Activated CD4-positive, alpha-beta T cell treated with anti-CD3 and anti-CD28 coated beads, Interleukin-2, amount 50 U/mL, for 1 hour (primary cell): Measurements from ENCODE around the gene VWF.
"Not testable (repeated sequence)": the region's sequence is repeated elsewhere in the genome, so short reads cannot be mapped to it uniquely, and the experiment has no call there.

ENCODE experiments used
- DNase-seq: peaks from one replicate; pipeline ENCODE4 v3.0.0-alpha.2; 2020

Gene VWF

DNA sequence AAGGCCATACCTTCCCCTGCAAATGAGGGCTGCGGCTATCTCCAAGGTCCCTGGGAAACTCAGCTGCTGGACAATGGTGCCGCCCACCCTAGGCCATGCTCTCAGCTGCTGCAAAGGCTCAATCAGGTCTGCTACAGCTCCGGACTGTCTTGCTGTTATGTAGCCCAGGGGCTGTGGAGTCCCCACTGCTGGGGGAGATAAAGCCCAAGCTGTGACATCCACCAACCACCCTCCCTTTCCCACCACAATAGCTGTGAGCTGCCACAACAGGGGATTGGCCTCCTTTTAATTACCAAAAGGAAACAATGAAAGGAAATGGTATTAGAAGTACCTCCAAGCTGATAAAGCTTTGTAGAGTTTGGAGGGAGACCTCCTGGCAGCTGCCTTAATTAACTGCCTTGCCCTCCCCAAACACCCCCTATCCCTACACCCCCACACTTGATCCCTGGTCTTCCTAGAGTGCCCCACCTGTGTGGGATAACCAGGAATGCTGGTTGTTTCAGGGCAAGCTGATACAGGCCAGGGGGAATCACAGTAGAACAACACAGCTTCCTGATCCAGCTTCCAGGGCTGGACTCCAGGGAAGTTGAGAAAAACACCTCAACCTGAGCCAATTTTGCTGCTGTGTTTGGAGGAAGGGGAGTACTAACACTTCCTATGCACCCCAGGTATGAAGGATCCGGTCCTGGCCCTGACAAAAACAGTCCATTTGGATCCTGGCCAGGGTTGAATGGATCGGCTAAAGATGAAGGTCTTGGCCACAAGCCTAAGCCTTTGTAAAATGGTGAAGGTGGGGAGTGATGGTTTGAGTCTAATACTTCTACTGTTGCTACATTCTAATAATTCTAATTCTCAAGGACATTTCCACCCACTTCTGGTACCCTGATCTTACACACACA lies at the start of gene VWF:
TSS of gene VWF (minus strand) at position 260 of the 899 bp plus-strand sequence. CDS start 1,474 bp downstream, outside the sequence.
- DNase-seq = no peak

DNA sequence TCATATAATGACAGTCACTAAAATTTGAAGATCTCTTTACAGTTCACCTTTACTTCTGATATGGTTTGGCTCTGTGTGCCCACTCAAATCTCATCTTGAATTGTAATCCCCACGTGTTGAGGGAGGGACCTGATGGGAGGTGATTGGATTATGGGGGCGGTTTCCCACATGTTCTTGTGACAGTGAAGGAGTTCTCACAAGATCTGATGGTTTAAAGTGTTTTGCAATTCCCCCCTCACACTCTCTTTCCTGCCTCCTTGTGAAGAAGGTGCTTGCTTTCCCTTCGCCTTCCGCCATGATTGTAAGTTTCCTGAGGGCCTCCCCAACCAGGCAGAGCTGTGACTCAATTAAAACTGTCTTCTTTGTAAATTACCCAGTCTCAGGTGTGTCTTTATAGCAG lies 48.4 kb upstream of the VWF start:
- DNase-seq = no peak

DNA sequence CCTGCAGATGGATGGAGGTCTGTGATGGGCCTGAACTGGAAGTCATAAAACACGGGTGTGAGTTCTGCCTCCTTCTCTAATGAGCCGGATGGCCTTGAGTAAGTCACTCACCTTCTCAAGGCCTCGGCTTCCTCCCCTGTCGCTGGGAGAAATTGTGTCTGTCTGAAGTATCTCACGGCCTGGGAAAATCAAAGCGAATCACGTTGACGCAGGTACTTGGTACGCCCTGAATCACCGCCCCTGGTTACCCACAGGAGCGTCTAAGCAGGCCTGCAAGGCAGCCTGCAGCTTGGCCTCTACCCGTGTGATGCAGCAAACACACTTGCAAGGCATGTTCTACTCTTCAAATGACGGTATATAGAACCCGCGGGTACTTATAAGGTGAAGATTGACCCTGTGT lies 47.6 kb upstream of the VWF start:
- DNase-seq = no peak

DNA sequence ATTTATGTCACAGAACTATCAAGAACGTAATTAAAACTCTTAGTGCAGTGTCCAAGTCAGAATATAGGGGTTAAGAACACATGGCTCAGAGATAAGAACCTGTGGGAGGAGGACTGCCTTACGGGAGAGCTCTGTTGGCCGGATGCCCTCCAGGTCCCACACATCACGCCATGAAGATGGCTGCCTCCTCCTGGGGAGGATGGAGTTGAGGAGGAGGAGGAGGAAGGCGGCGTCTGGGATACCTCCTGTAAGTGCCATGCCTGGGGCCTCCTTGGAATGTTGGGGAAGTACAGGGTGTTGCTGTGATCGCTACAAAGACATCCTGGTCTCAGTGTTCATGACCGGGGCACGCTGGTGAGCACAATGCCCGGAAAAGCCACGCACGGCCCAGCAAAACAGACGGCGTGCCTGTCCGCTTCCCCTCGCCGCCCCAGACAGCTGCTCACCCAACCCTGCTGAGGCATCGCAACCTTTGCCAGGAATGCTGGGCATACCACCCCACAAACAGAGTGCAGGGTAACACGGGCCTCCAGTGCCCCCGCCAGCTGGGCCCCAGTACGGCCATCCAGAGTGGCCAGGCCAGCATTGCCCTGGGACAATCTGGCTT lies 47.0 kb upstream of the VWF start:
- no peak for DNase-seq

DNA sequence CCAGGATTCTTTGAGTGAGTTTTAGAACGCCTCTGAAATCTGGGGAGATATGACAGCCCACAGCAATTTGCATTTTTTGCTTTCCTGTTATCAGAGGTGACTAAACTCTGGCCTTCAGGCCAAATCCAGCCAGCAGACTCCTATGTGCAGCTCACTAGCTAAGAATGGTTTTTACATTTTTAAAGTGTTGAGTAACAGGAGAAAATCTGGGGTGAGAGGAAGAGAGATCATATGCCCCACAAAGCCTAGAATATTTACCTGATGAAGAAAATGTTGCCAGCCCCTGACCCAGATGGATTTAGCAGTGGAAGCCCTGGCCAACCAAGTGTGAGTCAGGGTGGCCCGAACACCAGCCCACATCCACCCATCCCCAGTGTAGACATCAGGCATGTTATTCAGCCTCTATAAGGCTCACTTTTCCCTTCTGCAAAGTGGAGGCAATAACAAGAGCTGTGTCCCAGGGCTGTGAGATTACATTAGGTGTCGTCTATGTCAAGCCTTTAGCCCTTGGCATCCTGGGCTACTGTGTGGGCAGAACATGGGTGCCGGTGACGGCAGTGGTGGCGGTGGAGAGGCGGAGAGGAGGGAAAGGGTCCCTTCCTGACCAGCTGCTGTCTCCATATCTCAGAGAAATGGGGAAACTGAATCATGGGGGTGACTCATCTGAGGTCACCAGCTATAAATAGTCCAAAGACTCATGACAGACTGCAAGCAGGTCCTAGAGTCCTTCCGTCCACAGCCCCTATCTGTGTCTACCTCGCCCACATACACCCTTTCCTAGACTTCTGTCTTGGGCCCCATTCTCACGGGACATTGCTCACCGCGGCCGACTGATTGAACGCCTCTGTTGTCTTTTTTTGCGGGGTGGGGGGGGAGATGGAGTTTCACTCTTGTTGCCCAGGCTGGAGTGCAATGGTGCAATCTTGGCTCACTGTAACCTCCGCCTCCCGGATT lies 43.1 kb upstream of the VWF start:
- no peak for DNase-seq

DNA sequence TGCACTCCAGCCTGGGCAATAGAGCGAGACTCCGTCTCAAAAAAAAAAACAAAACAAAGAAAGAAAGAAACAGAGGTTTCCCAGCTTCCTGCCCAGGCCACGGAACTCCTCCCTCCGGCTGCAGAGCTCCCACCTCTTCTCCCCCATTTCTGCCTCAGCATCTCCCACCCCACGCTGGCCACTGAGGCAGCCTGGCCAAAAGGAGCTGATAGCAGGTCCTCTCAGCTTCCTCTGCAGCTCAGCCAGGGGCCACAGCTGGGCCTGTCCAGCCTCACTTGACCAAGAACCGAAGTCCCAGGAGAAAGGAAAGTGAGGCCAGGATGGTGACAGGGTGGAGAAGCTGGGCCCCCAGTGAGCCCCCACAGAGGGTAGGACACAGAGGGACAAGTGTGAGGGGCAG lies 42.3 kb upstream of the VWF start:
- DNase-seq = no peak

DNA sequence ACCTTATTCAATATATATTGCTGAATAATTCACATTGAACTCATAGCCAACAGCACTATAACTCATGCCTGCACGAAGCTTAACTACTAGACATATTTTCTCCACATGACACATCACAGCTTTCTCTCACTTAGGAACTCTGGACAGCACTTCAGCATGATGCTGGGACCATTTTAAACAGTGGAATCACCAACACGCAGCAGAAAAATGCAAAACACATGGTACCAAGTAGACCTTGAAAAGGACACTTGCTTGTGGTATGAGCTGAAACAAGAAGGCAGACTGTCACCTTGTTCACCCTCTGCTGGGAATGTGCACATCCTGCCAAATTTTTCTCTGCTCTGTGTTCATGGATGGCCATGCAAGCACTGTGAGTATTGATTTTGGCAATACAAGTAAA lies 40.9 kb upstream of the VWF start:
- no peak for DNase-seq

DNA sequence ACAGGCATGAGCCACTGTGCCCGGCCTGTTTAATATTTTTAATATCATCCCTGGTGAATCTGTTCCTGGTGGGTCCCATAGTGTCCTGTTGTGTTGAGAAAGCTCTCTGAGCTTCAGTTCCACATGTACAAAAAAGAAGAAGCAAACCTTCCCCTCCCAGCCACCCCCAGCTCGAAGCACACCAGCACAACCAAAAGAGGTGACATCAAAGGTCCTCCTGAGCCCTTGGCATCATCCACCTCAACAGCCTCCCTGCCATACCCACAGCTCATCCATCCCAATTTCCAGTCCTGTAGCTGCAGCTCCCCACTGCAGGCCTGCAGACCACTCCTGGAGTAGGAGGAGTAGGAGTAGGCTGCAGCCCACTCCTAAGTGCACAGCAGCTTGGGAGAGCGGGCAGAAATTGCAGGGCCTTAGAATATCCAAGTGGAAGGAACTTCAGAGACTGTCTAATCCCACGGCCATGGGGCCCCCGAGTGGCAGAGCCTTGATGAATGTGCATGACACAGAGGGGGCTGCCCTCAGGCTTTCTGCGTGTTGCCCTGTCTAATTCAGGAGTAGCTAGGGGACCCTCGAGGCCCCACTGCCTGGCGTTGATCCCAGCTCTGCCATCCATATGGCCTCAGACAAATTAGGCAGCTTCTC lies 39.1 kb upstream of the VWF start:
- DNase-seq = no peak

DNA sequence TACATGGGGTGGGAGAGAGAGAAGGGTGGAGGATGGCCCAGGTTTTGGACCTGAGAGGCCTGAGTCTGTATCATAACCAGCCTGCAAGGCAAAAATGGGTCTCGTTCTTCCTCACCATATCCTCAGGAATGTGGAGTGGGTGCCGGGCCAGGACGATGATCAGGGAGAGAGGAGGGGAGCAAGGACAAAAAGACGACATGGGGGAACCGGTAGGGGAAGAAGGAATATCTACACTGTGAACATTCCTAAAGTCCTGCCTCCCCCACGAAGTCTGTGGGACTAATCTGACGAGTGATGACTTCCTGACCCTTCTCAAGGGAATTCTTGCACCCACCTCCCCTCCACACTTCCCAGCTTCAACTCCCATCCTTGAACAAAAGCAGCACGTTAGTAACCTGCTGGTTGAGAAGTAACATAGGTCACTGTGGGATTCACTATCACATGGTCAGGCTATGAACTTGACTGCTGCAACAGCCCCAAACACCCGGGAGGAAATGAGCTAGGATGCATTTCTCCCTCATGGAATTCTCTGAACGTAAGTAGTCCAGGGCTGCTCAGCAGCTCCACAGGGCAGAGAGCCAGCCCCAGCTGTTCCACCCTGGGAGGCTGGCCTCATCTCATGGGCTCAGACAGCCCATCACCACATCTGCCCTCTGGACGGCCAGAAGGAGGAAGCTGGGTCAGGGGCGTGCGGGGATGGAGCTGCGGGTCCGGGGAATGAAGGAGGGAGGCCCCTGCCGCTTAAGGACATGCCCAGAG lies 36.8 kb upstream of the VWF start:
- DNase-seq = no peak

DNA sequence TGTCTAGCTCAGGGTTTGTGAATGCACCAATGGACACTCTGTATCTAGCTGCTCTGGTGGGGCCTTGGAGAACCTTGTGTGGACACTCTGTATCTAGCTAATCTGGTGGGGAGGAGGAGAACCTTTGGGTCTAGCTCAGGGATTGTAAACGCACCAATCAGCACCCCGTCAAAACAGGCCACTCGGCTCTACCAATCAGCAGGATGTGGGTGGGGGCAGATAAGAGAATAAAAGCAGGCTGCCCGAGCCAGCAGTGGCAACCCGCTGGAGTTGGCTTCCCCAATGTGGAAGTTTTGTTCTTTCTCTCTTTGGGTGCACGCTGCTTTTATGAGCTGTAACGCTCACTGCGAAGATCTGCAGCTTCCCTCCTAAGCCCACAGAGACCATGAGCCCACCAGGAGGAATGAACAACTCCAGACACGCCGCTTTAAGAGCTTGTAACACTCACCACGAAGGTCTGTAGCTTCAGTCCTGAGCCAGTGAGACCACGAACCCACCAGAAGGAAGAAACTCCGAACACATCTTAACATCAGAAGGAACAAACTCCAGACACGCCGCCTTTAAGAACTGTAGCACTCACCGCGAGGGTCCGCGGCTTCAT lies 35.7 kb upstream of the VWF start:
- not testable (repeated sequence) for DNase-seq

GRCh38 chr12:6159166-6160011 lies 34.9 kb upstream of the VWF start:
- not testable (repeated sequence) for DNase-seq

GRCh38 chr12:6158749-6159148 lies 34.3 kb upstream of the VWF start:
- DNase-seq = no peak

- DNase-seq = no peak
Measured at GRCh38 chr12:6158255-6158654, 33.8 kb upstream of the VWF start.

- DNase-seq = no peak
Measured at GRCh38 chr12:6157482-6157881, 33.0 kb upstream of the VWF start.

DNA sequence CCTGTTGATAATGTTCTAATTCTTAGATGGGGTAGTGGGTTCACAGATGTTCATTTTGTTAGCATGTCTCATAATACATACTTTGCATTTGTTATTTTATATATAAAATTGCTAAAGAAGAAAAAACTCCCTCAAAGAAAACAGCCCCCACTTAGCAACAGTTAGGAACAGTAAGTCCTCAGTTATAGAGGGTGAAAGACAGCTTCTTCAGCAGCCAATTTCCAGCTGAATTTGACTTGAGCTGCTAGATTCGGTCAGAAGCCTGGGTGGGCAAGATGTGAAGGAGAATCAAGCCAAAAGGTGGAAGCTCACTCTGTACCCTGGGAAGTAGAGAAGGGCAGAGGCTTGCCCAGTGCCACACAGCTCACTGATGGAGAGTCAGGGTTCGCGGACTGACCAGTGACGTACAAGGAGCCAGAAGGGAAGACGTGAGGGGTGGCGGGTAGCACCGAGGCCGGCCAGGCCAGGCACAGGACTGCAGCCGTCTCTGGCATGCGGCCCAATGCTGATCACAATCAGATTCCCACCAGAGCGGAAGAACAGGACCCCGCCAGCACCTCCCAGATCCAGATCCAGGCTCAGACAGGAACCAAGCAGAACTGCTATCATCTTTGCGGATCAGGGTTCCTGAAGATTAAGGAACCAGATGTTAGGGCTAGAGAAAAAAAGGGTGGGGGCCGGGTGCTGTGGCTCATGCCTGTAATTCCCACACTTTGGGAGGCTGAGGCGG lies 30.4 kb upstream of the VWF start:
- DNase-seq = no peak

DNA sequence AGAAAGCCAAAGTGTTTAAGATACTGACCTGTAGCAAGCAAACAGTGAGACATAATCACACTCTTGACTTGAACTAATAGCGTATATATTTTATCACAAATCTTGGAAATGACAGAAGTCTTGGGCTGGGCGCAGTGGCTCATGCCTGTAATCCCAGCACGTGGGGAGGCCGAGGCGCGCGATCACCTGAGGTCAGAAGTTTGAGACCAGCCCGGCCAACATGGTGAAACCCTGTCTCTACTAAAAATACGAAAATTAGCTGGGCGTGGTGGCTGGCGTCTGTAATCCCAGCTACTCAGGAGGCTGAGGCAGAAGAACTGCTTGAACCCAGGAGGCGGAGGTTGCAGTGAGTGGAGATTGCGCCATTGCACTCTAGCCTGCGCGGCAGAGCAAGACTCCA lies 24.3 kb upstream of the VWF start:
- not testable (repeated sequence) for DNase-seq

DNA sequence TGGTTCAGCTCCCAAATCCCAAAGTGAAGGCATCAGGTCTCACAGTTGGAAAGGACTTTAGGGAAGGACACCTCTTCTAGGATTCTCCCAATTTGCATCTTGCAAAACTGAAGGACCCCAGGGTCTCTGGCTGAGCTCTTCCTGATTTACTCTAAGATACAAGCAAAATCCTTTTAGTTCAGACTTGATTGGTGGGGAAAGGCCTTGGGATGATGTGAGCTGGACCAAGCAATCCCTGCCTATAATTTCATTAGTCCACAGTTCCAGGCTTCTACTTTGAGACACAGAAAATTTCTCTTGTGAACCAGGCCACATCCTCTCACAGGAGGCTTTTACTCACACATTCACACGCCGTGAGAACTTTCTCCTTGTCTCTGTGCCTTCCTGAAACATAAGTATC lies 23.6 kb upstream of the VWF start:
- DNase-seq = no peak

DNA sequence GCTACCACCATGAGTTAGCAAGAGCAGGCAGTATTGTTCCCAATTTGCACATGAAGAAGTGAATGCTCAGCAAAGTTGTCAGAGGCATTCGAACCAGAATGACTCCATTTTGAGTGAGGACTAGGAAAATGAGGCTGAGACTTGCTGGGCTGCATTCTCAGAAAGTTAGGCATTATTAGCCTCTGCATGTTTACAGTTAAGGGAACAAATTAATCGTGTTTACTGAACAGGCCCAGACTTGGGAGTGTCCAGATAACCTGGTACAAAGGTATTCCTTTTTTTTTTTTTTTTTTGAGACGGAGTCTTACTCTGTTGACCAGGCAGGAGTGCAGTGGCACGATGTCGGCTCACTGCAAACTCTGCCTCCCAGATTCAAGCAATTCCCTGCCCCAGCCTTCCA lies 22.5 kb upstream of the VWF start:
- DNase-seq = no peak

DNA sequence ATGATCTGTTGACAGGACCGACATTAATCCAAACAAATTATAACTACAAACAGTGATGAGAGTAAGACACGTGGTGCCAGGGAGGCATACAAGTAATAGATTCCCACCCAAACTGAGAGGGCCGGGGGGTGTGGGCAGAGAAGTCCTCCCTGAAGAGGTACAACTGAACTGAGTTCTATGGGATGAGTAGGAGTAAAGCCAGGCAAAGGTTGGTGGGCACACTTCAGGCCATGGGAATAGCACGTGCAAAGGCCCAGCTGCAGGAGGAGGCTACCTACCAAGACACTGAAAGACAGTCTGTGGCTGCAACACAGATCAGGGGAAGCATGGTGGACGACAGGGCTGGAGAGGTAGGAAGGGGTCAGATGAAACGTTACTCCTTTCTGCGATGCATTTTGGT lies 22.0 kb upstream of the VWF start:
- DNase-seq = no peak

- no peak for DNase-seq
Measured at GRCh38 chr12:6145564-6145963, 21.1 kb upstream of the VWF start.
